ENCODE measurements around the gene HDX.
"Not testable (repeated sequence)": the region's sequence is repeated elsewhere in the genome, so short reads cannot be mapped to it uniquely, and the experiment has no call there.

The HDX gene

DNA sequence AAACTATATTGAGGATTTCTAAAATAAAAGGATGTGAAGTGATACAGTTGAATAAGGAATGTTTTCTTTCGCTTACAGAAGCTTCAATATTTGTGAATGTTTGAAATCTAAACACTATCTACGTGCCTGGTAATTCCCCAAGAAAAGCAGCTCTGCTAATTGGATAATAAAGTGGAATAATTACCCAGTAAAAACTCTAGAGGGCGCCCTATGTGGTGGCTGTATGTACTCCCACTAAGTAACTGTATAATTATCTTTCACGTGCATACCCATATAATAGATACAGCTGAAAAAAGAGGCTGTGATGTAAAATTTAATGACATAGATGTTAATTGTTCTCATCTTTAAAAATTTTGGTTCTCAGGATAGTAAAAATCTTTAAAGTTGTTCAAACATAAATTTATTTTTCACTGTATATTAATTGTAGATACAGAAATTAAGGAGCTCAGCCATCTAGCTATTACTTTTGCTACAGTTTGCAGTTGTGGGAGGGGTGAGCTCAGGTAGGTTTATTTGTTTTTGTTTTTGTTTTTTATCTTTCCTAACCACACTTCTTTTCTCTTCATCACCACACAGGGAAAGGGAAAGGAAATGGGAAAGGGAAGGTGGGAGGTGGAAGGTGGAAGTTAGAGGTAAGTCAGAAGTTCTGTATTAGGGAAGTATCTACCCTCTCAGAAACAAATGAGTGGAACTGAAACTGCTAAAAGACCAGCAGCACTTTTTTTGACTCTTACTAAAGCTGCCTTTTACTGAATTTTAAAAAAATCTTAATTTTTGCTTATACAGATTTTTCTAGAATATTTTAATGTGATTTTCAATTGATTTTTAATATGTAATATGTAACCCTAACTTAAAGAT, 162.5 kb downstream of the HDX start:
- peak; percentile 2 for DNase-seq (ENCODE audit: low spot score)

GRCh38 chrX:84336646-84337045, 165.6 kb downstream of the HDX start:
- DNase-seq (ENCODE audit: low spot score) = no peak

DNA sequence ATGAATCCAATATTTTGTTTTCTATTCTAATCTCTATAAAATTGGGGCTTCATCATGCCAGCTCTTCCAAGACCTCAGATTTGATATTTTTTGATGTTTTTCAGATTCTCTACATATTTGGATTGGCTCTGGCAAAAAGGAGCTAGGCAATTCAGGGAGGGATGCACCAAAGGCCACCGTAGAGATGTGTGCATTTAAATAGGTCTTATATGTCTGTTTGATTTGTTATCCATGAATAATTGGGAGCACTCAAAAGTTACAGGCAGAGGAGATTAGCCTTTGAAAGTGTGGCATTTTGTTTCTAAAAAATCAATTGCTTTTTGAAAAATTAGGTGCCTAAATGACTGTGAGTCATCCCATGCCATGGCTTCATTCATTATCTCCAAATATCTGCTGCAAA, 167.1 kb downstream of the HDX start:
- no peak for DNase-seq (ENCODE audit: low spot score)

GRCh38 chrX:84322083-84322827, 180.0 kb downstream of the HDX start:
- DNase-seq (ENCODE audit: low spot score) = no peak

DNA sequence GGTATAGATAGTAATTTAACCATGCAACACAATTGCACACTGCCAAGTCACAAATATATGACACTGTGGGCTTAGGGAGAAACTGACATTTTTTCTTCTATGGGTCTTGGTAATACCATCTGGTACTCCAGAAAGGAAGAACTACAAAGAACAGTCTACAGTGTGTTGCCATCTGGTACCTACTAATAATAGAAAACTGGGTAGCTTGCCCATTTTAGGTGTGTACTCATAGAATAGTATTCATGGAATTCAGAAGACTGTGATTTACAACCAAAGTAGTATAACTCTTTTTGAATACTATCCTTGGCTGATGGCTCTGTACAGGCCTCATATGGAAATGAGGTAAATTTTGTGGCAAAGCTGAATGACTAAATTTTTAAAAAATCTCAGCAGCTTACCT, 181.6 kb downstream of the HDX start:
- DNase-seq (ENCODE audit: low spot score) = no peak

DNA sequence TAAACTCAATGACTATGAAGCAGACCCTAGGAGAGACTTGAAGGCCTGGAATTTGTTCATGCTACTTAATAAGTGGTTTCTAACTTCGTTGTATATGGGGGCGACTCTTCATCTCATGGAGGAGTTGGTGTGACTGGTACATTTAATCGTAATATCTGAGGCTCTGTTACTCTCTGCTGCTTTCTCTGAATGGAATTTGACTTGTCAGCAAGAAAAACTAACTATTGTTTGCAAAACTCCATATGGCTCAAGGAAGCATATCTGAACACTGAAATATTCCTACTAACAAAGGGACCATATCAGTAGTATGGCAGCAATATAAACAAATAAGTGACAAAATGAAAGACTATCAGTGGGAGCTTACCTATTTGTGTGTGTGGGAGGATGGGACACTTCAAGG, 182.2 kb downstream of the HDX start:
- no peak for DNase-seq (ENCODE audit: low spot score)

GRCh38 chrX:84318661-84319060, 183.6 kb downstream of the HDX start:
- DNase-seq (ENCODE audit: low spot score) = no peak

DNA sequence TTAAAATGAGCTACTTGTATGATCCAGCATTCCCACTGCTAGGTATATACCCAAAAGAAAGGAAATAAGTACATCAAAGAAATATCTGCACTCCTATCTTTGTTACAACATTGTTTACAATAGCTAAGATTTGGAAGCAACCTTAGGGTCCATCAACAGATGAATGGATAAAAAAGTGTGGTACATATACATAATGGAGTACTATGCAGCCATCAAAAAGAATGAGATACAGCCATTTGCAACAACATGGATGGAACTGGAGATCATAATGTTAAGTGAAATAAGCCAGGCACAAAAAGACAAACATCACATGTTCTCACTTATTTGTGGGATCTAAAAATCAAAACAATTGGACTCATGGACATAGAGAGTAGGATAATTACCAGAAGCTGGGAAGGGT, 186.3 kb downstream of the HDX start:
- not testable (repeated sequence) for DNase-seq (ENCODE audit: low spot score)
